Body of pancreas (tissue), 4 donors: ENCODE results near the gene HMGN2. TPM values are rescaled to one million over a fixed set of nuclear protein-coding genes. Genes with fewer than 3 reads are reported as not detected.

Source experiments
- ATAC-seq: fragments of 150-250 bp; one replicate; pipeline ENCODE4 v1.9.1; 2016
- DNase-seq, 4 donors: peaks; one replicate each; pipeline ENCODE4 v3.0.0-alpha.2; 2019
- H3K27ac ChIP-seq, 4 donors: fragments of 200-600 bp; sonication (generic); 1 replicate in 3 of 4; 2 replicates in 1 of 4; pipeline versions ENCODE4 v1.5.1 to v1.6.1; 2016 to 2019; ENCODE audit warnings: mild to moderate bottlenecking in 1 of 4, mixed read lengths in 1 of 4, moderate library complexity in 1 of 4
- H3K27me3 ChIP-seq, 2 donors: fragments of 200-600 bp; sonication (generic); one replicate each; pipeline ENCODE4 v1.6.0; 2016; ENCODE audit warnings: mild to moderate bottlenecking in 1 of 2
- H3K36me3 ChIP-seq, 2 donors: fragments of 200-600 bp; sonication (generic); replicated peaks in 1 of 2; 2 replicates each; pipeline ENCODE4 v1.5.1; 2016; ENCODE audit warnings: low read depth in 2 of 2; ENCODE audit not compliant: insufficient read depth in 1 of 2
- H3K4me1 ChIP-seq: fragments of 200-600 bp; sonication (generic); one replicate; pipeline ENCODE4 v1.6.0; 2016
- H3K4me3 ChIP-seq, 2 donors: fragments of 200-600 bp; sonication (generic); 1 replicate in 1 of 2; 2 replicates in 1 of 2; pipeline ENCODE4 v1.5.1; 2016 to 2019
- H3K9me3 ChIP-seq, 3 donors: fragments of 200-600 bp; sonication (generic); 1 replicate in 2 of 3; 2 replicates in 1 of 3; pipeline ENCODE4 v1.5.1; 2016
- POLR2A ChIP-seq, 3 donors: fragments of 450-650 bp; IDR thresholded peaks; one replicate each; pipeline ENCODE4 v1.6.1; 2016; ENCODE audit warnings: antibody characterized with exemption in 3 of 3, mild to moderate bottlenecking in 2 of 3
- WGBS, 2 donors: methylation state at CpG; one replicate each; pipeline ENCODE4 v1.1.5; 2017; 5-methylcytosine and 5-hydroxymethylcytosine counted together
- intact Hi-C: fragments of 100-400 bp; cut with DNase I; formaldehyde crosslinking; loops from one replicate; pipeline ENCODE4 v1.15.1; 2023
- total RNA-seq, 2 donors: library from RNA; depleted of rRNA; stranded (reverse); fragments of >200 nt; gene quantifications; one replicate each; pipeline ENCODE4 v1.1.0, GENCODE V29; 2016
- TF ChIP-seq, protein P1 (sequence below), 7 experiments: fragments of 450-650 bp in 4 of 7; fragments of 200-600 bp in 3 of 7; sonication (generic) in 3 of 7; IDR thresholded peaks; one replicate each; pipeline ENCODE4 v1.5.1; 2016 to 2019; ENCODE audit warnings: antibody characterized with exemption in 7 of 7

Gene HMGN2
- total RNA-seq, 2 donors from 2014 or later = 75.8 to 120 TPM

DNA sequence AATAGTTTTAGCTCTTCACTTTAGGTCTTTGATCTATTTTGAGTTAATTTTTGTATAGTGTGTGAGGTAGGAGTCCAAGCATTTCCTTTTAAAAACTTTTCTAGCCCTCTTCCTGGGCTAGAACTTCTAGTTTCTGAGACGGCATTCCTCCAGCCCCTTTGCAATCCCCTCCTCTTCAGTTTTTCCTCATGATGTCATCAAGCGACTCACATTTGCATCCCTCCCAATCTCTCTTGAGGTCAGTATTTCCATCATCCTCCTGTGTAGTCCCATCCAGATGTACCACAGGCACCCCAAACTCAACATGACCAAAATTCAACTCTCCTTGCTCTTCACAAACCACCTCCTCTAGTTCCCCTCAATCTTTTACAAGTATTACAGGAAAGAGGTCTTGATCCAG lies 10.7 kb downstream of the HMGN2 start:
- H3K4me3 ChIP-seq = no peak overlapping the region
- DNase-seq (no peak), ATAC-seq (no peak)
- H3K27me3 ChIP-seq = no peaks in the 10 kb centered on the region
- TF ChIP-seq, protein P1, sequence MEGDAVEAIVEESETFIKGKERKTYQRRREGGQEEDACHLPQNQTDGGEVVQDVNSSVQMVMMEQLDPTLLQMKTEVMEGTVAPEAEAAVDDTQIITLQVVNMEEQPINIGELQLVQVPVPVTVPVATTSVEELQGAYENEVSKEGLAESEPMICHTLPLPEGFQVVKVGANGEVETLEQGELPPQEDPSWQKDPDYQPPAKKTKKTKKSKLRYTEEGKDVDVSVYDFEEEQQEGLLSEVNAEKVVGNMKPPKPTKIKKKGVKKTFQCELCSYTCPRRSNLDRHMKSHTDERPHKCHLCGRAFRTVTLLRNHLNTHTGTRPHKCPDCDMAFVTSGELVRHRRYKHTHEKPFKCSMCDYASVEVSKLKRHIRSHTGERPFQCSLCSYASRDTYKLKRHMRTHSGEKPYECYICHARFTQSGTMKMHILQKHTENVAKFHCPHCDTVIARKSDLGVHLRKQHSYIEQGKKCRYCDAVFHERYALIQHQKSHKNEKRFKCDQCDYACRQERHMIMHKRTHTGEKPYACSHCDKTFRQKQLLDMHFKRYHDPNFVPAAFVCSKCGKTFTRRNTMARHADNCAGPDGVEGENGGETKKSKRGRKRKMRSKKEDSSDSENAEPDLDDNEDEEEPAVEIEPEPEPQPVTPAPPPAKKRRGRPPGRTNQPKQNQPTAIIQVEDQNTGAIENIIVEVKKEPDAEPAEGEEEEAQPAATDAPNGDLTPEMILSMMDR (IDR thresholded peaks at IDR 0.05) = no peak
- no peak for TF ChIP-seq POLR2A (IDR thresholded peaks at IDR 0.05)
- no peaks in the 10 kb centered on the region for H3K4me1 ChIP-seq
- no peak overlapping the region for H3K27ac ChIP-seq
- H3K36me3 ChIP-seq = no peaks in the 10 kb centered on the region
- H3K9me3 ChIP-seq = no peaks in the 10 kb centered on the region
- WGBS, 2 donors = 87 to 91% methylated on average over 2 of the region's 2 CpGs
- intact Hi-C loops = no loop called here

DNA sequence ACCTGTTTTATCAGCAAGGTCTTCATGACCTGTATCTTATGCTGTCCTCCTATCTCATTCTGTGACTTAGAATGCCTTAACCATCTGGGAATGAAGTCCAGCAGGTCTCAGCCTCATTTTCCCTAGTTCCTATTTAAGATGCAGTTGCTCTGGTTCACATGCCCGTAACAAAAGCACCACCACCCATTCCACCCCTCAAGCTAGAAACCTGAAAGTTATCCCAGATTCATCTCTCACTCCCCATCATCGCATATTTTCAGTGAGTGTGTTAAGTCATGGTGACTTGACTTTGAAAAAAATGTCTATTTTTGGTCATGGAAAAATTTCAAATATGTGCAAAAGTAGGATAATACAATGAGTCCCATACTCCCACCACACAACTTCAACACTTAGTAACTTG lies 11.7 kb downstream of the HMGN2 start:
- H3K4me1 ChIP-seq = no peaks in the 10 kb centered on the region
- no peak overlapping the region for H3K4me3 ChIP-seq
- no peaks in the 10 kb centered on the region for H3K27me3 ChIP-seq
- WGBS, 2 donors = 74 to 81% methylated on average over 2 of the region's 2 CpGs
- ATAC-seq (no peak), DNase-seq (no peak)
- TF ChIP-seq POLR2A (IDR thresholded peaks at IDR 0.05) = no peak
- TF ChIP-seq, protein P1 (IDR thresholded peaks at IDR 0.05) = no peak
- intact Hi-C loops = no loop called here
- no peaks in the 10 kb centered on the region for H3K9me3 ChIP-seq
- H3K36me3 ChIP-seq = no peaks in the 10 kb centered on the region
- no peak overlapping the region for H3K27ac ChIP-seq

DNA sequence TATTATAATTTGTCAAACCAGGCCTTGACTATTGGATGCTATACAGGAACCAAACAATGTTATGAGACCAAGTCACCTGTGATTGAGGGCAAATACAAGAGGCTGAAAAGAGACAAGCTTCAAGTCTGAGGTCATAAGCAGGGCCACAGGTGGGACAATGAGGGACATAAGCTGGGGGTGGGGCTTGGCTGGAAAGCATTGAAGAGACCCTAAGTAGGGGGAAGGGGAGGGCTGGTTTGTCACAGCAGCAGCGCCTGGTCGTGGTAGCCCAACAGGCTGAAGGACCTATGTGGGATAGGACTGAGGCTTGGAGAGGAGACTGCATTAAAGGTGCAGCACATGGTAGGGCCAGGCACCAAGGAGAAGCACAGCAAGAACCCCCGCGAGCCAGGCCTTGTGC lies 17.9 kb downstream of the HMGN2 start:
- no peak for ATAC-seq
- TF ChIP-seq, protein P1 (IDR thresholded peaks at IDR 0.05) = no peak
- TF ChIP-seq POLR2A (IDR thresholded peaks at IDR 0.05) = no peak

DNA sequence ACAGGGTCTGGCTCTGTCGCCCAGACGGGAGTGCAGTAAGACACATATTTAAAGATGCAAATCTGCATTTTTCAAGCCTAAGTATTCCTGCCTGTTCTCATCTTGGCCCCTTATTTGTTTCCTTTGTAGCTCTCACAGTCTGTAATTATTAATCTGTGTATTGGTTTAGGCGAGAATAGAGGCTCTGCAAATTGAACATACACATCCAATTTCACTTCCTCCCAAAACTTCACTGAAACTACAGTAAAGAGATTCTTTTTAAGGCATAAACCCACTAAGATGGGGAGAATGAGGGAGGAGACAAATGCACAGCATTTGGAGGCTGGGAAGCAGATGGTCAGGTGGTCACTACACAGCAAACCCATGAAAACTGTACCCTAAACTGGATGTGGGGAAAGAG lies 21.0 kb downstream of the HMGN2 start:
- no peak for ATAC-seq
- 35 to 55% methylated on average over 3 of the region's 3 CpGs for WGBS, 2 donors

More for the DNA sequence above, 17.9 kb downstream of the HMGN2 start:
- no peak for DNase-seq
- H3K4me1 ChIP-seq = no peaks in the 10 kb centered on the region
- H3K4me3 ChIP-seq = no peak overlapping the region
- H3K36me3 ChIP-seq = no peaks in the 10 kb centered on the region
- WGBS, 2 donors = 79 to 83% methylated on average over 3 to 4 of the region's 4 CpGs
- no peak overlapping the region for H3K27ac ChIP-seq
- intact Hi-C loops = no loop called here
- H3K9me3 ChIP-seq = no peaks in the 10 kb centered on the region
- H3K27me3 ChIP-seq = no peaks in the 10 kb centered on the region

DNA sequence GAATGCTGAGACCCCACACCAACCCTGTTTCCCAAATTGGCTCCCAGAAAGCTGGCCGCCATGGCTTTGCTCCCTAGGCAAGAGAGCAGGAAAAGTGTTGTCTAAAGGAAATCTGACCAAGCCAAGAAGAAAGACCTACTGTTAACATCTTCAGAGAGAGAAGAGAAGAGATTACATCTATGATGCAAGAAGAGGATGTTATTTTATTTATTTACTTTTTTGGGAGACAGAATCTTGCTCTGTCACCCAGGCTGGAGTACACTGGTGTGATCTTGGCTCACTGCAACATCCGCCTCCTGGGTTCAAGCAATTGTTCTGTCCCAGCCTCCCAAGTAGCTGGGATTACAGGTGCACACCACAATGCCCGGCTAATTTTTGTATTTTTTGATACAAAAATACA lies 21.7 kb downstream of the HMGN2 start:
- H3K27ac ChIP-seq = no peak overlapping the region
- ATAC-seq (no peak), DNase-seq (no peak)
- intact Hi-C loops = no loop called here
- no peaks in the 10 kb centered on the region for H3K27me3 ChIP-seq
- H3K4me1 ChIP-seq = no peaks in the 10 kb centered on the region
- TF ChIP-seq, protein P1 (IDR thresholded peaks at IDR 0.05) = no peak
- no peak for TF ChIP-seq POLR2A (IDR thresholded peaks at IDR 0.05)
- no peaks in the 10 kb centered on the region for H3K36me3 ChIP-seq
- no peak overlapping the region for H3K4me3 ChIP-seq
- 86 to 87% methylated on average over 3 of the region's 3 CpGs for WGBS, 2 donors
- H3K9me3 ChIP-seq = no peaks in the 10 kb centered on the region

More for the DNA sequence above, 21.0 kb downstream of the HMGN2 start:
- Histone ChIP-seq H3K9me3 (no peaks in the 10 kb centered on the region), H3K27ac (no peak overlapping the region), H3K27me3 (no peaks in the 10 kb centered on the region), H3K4me1 (no peaks in the 10 kb centered on the region), H3K36me3 (no peaks in the 10 kb centered on the region), H3K4me3 (no peak overlapping the region)
- no peak for DNase-seq
- TF ChIP-seq POLR2A (IDR thresholded peaks at IDR 0.05) = no peak
- TF ChIP-seq, protein P1 (IDR thresholded peaks at IDR 0.05) = no peak
- intact Hi-C loops = no loop called here
